ENCODE measurements around the gene NDUFC2.
A peak's percentile ranks its signal among the peaks of the same experiment; 100 is the strongest.
"Not testable (repeated sequence)": the region's sequence is repeated elsewhere in the genome, so short reads cannot be mapped to it uniquely, and the experiment has no call there.

Gene NDUFC2

DNA sequence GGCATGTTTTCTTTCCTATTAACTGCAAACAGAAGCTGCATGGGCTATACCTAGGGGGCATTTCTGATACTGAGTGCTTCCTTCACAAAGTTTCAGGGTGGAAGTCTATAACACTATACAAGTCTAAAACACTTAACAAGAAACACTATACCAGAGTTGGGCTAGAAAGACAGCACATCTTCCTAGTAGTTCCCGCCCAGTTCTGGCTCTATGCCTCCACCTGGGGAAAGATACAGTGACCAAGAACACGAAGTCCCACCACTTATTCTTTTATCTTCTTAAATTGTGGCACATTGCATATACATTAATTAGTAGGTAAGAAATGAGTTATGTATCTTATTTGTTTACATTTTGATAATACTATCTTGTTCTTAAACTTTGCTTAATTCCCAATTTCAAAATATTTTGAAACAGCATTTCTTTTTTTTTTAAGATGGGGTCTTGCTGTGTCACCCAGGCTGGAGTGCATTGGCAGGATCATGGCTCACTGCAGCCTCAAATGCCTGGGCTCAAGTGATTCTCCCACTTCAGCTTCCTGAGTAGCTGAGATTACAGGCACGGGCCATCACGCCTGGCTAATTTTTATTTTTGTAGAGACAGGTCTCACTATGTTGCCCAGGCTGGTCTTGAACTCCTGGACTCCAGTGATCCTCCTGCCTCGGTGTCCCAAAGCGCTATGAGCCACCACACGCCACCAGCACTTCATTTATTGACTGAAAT is 18.2 kb upstream of the NDUFC2 start:
- H3K9ac ChIP-seq (ENCODE audit: low read length in 2 of 2) = no peak overlapping the region
- H3K4me3 ChIP-seq (ENCODE audit: low read length in 2 of 2) = no peak overlapping the region
- no peak overlapping the region for H3K27ac ChIP-seq (ENCODE audit: low read length)
- H3K4me1 ChIP-seq (ENCODE audit: control insufficient read depth, insufficient read depth, low read length) = no peaks in the 10 kb centered on the region
- no peaks in the 10 kb centered on the region for H3K27me3 ChIP-seq (ENCODE audit: control insufficient read depth in 1 of 2, insufficient read depth in 2 of 2, low read length in 2 of 2)
- peaks cover 14 to 15% of the 10 kb centered on the region in 2 donors for H3K36me3 ChIP-seq (ENCODE audit: control insufficient read depth in 2 of 2, insufficient read depth in 2 of 2, low read length in 2 of 2)
- no peaks in the 10 kb centered on the region for H3K9me3 ChIP-seq (ENCODE audit: control insufficient read depth in 2 of 2, low read length in 2 of 2)

DNA sequence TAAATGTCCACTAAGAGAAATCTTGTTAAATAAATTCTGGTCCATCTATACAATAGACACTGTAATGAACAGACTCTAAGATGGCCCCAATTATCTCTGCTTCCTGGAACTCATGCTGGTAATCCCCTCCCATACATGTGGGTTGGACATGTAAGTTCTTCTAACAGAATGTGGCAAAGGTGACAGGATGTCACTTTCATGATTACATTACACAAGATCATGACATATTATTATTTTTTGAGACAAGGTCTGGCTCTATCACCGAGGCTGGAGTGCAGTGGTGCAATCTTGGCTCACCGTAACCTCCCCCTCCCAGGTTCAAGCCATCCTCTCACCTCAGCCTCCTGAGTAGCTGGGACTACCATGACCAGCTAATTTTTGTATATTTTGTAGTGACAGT is 14.6 kb upstream of the NDUFC2 start:
- Histone ChIP-seq H3K27ac (ENCODE audit: low read length) (no peak overlapping the region), H3K4me3 (ENCODE audit: low read length in 2 of 2) (no peak overlapping the region), H3K4me1 (ENCODE audit: control insufficient read depth, insufficient read depth, low read length) (no peaks in the 10 kb centered on the region), H3K27me3 (ENCODE audit: control insufficient read depth in 1 of 2, insufficient read depth in 2 of 2, low read length in 2 of 2) (no peaks in the 10 kb centered on the region), H3K9ac (ENCODE audit: low read length in 2 of 2) (no peak overlapping the region), H3K9me3 (ENCODE audit: control insufficient read depth in 2 of 2, low read length in 2 of 2) (no peaks in the 10 kb centered on the region), H3K36me3 (ENCODE audit: control insufficient read depth in 2 of 2, insufficient read depth in 2 of 2, low read length in 2 of 2) (peaks cover 0 to 5% of the 10 kb centered on the region in 2 donors)

DNA sequence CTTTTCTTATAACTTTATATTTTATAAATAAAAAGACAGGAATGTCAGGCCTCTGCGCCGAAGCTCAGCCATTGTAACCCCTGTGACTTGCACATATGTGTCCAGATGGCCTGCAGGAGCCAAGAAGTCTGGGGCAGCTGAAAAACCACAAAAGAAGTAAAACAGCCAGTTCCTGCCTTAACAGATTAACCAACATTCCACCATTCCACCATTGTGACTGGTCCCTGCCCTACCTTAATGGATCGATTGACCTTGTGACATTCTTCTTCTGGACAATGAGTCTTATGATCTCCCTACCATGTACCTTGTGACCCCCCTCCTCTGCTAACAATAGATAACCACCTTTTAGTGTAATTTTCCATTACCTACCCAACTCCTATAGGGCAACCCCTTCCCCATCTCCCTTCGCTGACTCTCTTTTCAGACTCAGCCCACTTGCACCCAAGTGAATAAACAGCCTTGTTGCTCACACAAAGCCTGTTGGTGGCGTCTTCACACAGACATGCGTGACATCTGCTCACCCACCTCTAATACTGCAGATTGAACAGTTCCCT is 6.9 kb upstream of the NDUFC2 start:
- not testable (repeated sequence) for H3K4me3 ChIP-seq (ENCODE audit: low read length in 2 of 2); H3K4me1 ChIP-seq (ENCODE audit: control insufficient read depth, insufficient read depth, low read length); H3K36me3 ChIP-seq (ENCODE audit: control insufficient read depth in 2 of 2, insufficient read depth in 2 of 2, low read length in 2 of 2); H3K9ac ChIP-seq (ENCODE audit: low read length in 2 of 2); H3K27me3 ChIP-seq (ENCODE audit: control insufficient read depth in 1 of 2, insufficient read depth in 2 of 2, low read length in 2 of 2); H3K9me3 ChIP-seq (ENCODE audit: control insufficient read depth in 2 of 2, low read length in 2 of 2); H3K27ac ChIP-seq (ENCODE audit: low read length)

DNA sequence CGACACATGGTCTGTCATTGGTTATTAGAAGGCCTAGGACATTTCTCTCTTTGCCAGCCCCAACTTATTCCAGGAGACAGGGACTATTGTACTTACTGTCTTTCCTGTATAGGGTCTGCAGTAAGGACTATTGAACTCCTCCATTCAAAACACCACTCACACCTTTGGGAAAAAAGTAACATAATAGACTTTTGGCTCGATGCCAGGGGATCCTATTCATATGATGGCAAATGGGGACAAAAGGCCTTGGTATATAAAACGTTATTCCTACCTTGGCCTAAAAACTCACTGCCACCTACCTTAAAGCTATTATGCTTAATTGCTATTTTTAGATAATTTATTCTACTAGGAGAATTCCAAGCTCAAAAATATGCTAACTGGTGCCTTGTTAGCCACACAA is 6.3 kb upstream of the NDUFC2 start:
- H3K4me3 ChIP-seq (ENCODE audit: low read length in 2 of 2) = no peak overlapping the region
- no peaks in the 10 kb centered on the region for H3K27me3 ChIP-seq (ENCODE audit: control insufficient read depth in 1 of 2, insufficient read depth in 2 of 2, low read length in 2 of 2)
- no peak overlapping the region for H3K27ac ChIP-seq (ENCODE audit: low read length)
- no peaks in the 10 kb centered on the region for H3K9me3 ChIP-seq (ENCODE audit: control insufficient read depth in 2 of 2, low read length in 2 of 2)
- no peaks in the 10 kb centered on the region for H3K4me1 ChIP-seq (ENCODE audit: control insufficient read depth, insufficient read depth, low read length)
- no peak overlapping the region for H3K9ac ChIP-seq (ENCODE audit: low read length in 2 of 2)
- H3K36me3 ChIP-seq (ENCODE audit: control insufficient read depth in 2 of 2, insufficient read depth in 2 of 2, low read length in 2 of 2) = no peaks in the 10 kb centered on the region

GRCh38 chr11:78084506-78084905 is 4.8 kb upstream of the NDUFC2 start:
- not testable (repeated sequence) for H3K36me3 ChIP-seq (ENCODE audit: control insufficient read depth in 2 of 2, insufficient read depth in 2 of 2, low read length in 2 of 2); H3K9ac ChIP-seq (ENCODE audit: low read length in 2 of 2); H3K9me3 ChIP-seq (ENCODE audit: control insufficient read depth in 2 of 2, low read length in 2 of 2); H3K4me3 ChIP-seq (ENCODE audit: low read length in 2 of 2); H3K4me1 ChIP-seq (ENCODE audit: control insufficient read depth, insufficient read depth, low read length); H3K27ac ChIP-seq (ENCODE audit: low read length); H3K27me3 ChIP-seq (ENCODE audit: control insufficient read depth in 1 of 2, insufficient read depth in 2 of 2, low read length in 2 of 2)

- Histone ChIP-seq H3K27ac (ENCODE audit: low read length) (no peak overlapping the region), H3K9me3 (ENCODE audit: control insufficient read depth in 2 of 2, low read length in 2 of 2) (no peaks in the 10 kb centered on the region), H3K27me3 (ENCODE audit: control insufficient read depth in 1 of 2, insufficient read depth in 2 of 2, low read length in 2 of 2) (no peaks in the 10 kb centered on the region), H3K4me1 (ENCODE audit: control insufficient read depth, insufficient read depth, low read length) (peaks cover 11% of the 10 kb centered on the region), H3K4me3 (ENCODE audit: low read length in 2 of 2) (no peak overlapping the region), H3K36me3 (ENCODE audit: control insufficient read depth in 2 of 2, insufficient read depth in 2 of 2, low read length in 2 of 2) (no peaks in the 10 kb centered on the region), H3K9ac (ENCODE audit: low read length in 2 of 2) (no peak overlapping the region)
These were observed 3.4 kb upstream of the NDUFC2 start for GRCh38 chr11:78083021-78083420.

DNA sequence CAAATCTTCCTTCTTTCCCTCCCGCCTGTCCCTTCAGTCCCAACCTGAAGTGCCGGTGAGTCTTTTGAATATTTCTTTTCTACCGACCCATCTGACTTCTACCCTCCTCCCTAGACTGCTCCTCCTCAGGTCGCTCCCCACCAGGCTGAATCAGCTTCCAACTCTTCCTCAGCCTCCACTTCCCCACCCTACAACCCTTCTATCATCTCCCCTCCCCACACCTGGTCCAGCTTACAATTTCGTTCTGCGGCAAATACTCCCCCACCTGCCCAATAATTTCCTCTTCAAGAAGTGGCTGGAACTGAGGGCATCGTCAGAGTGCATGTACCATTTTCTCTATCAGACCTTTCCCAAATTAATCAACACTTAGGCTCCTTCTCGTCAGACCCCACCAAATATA is 2.5 kb upstream of the NDUFC2 start:
- H3K27me3 ChIP-seq (ENCODE audit: control insufficient read depth in 1 of 2, insufficient read depth in 2 of 2, low read length in 2 of 2) = no peaks in the 10 kb centered on the region
- no peaks in the 10 kb centered on the region for H3K36me3 ChIP-seq (ENCODE audit: control insufficient read depth in 2 of 2, insufficient read depth in 2 of 2, low read length in 2 of 2)
- H3K9ac ChIP-seq (ENCODE audit: low read length in 2 of 2) = no peak overlapping the region
- no peak overlapping the region for H3K4me3 ChIP-seq (ENCODE audit: low read length in 2 of 2)
- peaks cover 19% of the 10 kb centered on the region for H3K4me1 ChIP-seq (ENCODE audit: control insufficient read depth, insufficient read depth, low read length)
- no peaks in the 10 kb centered on the region for H3K9me3 ChIP-seq (ENCODE audit: control insufficient read depth in 2 of 2, low read length in 2 of 2)
- no peak overlapping the region for H3K27ac ChIP-seq (ENCODE audit: low read length)

- Histone ChIP-seq H3K36me3 (ENCODE audit: control insufficient read depth in 2 of 2, insufficient read depth in 2 of 2, low read length in 2 of 2) (no peaks in the 10 kb centered on the region), H3K27ac (ENCODE audit: low read length) (no peak overlapping the region), H3K27me3 (ENCODE audit: control insufficient read depth in 1 of 2, insufficient read depth in 2 of 2, low read length in 2 of 2) (no peaks in the 10 kb centered on the region), H3K9me3 (ENCODE audit: control insufficient read depth in 2 of 2, low read length in 2 of 2) (no peaks in the 10 kb centered on the region), H3K4me3 (ENCODE audit: low read length in 2 of 2) (no peak overlapping the region), H3K4me1 (ENCODE audit: control insufficient read depth, insufficient read depth, low read length) (peaks cover 24% of the 10 kb centered on the region), H3K9ac (ENCODE audit: low read length in 2 of 2) (no peak overlapping the region)
These were observed 1.9 kb upstream of the NDUFC2 start for GRCh38 chr11:78081583-78081982.

DNA sequence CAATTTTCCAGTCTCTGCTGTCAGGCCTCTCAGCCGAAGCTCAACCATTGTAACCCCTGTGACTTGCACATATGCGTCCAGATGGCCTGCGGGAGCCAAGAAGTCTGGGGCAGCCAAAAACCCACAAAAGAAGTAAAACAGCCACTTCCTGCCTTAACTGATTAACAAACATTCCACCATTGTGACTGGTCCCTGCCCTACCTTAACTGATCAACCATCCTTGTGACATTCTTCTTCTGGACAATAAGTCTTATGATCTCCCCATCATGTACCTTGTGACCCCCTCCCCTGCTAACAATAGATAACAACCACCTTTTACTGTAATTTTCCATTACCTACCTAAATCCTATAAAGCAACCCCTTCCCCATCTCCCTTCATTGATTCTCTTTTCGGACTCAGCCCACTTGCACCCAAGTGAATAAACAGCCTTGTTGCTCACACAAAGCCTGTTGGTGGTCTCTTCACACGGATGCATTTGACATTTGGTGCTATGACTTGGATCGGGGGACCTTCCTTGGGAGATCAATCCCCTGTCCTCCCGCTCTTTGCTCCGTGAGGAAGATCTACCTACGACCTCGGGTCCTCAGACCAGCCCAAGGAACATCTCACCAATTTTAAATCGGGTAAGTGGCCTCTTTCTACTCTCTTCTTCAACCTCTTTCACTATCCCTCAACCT is 1.3 kb upstream of the NDUFC2 start:
- Histone ChIP-seq H3K4me3 (ENCODE audit: low read length in 2 of 2) (no peak overlapping the region), H3K4me1 (ENCODE audit: control insufficient read depth, insufficient read depth, low read length) (peaks cover 25% of the 10 kb centered on the region), H3K27me3 (ENCODE audit: control insufficient read depth in 1 of 2, insufficient read depth in 2 of 2, low read length in 2 of 2) (no peaks in the 10 kb centered on the region), H3K27ac (ENCODE audit: low read length) (no peak overlapping the region), H3K9ac (ENCODE audit: low read length in 2 of 2) (no peak overlapping the region), H3K9me3 (ENCODE audit: control insufficient read depth in 2 of 2, low read length in 2 of 2) (no peaks in the 10 kb centered on the region), H3K36me3 (ENCODE audit: control insufficient read depth in 2 of 2, insufficient read depth in 2 of 2, low read length in 2 of 2) (no peaks in the 10 kb centered on the region)

- Histone ChIP-seq H3K36me3 (ENCODE audit: control insufficient read depth in 2 of 2, insufficient read depth in 2 of 2, low read length in 2 of 2) (no peaks in the 10 kb centered on the region), H3K4me1 (ENCODE audit: control insufficient read depth, insufficient read depth, low read length) (peaks cover 25% of the 10 kb centered on the region), H3K9me3 (ENCODE audit: control insufficient read depth in 2 of 2, low read length in 2 of 2) (no peaks in the 10 kb centered on the region), H3K4me3 (ENCODE audit: low read length in 2 of 2) (peak overlapping the region; percentile 86 to 98), H3K27ac (ENCODE audit: low read length) (peak overlapping the region; percentile 85), H3K9ac (ENCODE audit: low read length in 2 of 2) (peak overlapping the region; percentile 80 to 97), H3K27me3 (ENCODE audit: control insufficient read depth in 1 of 2, insufficient read depth in 2 of 2, low read length in 2 of 2) (no peaks in the 10 kb centered on the region)
These were observed 589 bp upstream of the NDUFC2 start for GRCh38 chr11:78080084-78080817.

All from stomach smooth muscle (tissue), 2 donors.